DMS153 (cell line): ENCODE results near the gene B3GAT3.
"Not testable (repeated sequence)": the region's sequence is repeated elsewhere in the genome, so short reads cannot be mapped to it uniquely, and the experiment has no call there.

Source experiments
- DNase-seq: peaks from one replicate; lab custom pipeline; 2025; lab: John Stamatoyannopoulos, UW

Gene B3GAT3

GRCh38 chr11:62645946-62646824 is 24.4 kb upstream of the B3GAT3 start, which contains the start of gene GANAB:
TSS of gene GANAB (minus strand) at chr11:62646613. CDS start at chr11:62646599, 14 bp downstream.
- DNase-seq = peak; percentile 94

- DNase-seq = no peak
Measured at GRCh38 chr11:62645671-62645945, 23.8 kb upstream of the B3GAT3 start.

DNA sequence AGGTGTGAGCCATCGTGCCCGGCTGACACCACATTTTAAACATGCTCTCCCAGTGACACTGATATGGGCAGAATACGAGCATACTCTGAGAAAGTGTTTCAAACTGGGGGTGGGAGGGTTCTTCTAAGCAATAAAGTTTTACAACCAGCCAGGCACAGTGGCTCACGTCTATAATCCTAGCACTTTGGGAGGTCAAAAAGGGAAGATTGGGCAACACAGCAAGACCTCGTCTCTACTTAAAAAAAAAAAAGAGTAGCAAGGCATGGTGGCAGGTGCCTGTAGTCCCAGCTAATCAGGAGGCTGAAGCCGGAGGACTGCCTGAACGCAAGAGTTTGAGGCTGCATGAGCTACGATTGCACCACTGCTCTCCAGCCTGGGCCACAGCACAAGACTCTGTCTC is 22.4 kb upstream of the B3GAT3 start:
- no peak for DNase-seq

- no peak for DNase-seq
Measured at GRCh38 chr11:62632492-62632891, 10.7 kb upstream of the B3GAT3 start.

- DNase-seq = no peak
Measured at GRCh38 chr11:62627713-62628112, 5.9 kb upstream of the B3GAT3 start.

DNA sequence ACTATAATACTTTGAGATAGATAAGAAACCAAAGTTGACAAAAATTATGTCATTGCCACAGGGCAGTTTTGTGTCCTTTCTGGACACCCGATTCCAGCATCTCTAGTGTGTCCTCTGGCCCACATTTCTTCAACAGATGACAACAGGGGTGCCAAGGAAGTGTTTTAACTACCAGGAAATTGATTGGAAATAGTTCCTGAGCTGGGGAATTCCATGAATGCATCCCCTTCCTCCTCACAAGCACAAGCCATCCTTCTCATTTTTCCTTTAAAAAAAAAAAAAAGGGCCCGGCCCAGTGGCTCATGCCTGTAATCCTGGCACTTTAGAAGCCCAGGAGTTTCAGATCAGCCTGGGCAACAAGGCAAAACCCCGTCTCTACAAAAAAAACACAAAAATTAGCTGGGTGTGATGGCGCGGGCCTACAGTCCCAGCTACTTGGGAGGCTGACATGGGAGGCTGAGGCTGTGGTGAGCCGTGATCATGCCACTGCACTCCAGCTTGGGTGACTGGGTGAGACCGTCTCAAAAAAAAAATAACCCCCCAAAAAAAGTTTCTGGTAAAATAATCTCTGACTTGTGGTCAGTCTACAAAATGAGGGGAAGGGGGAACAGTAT is 797 bp upstream of the B3GAT3 start:
- DNase-seq = no peak

DNA sequence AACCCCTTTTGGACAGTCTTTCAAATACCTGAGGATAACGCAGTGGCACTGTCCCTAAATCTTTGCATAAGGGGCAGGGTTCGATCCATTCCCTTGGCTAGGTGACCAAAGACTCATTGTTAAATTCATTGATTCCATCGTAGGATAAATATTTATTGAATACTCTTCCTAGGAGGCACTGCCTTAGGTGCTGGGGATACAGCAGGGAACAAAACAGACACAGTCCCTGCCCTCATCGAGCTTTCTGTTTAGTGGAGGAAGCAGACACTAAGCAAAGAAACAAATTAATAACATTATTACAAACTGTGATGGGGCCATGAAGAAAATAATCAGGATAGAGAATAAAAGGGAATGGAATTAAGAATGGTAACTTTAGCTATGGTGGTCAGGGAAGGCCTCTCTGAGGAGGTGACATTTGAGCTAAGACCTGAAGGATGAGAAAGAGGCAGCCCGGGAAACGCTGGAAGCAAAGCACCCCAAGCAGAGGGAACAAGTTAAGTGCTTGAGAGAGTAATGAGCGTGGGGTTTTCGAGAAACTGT is 689 bp downstream of the B3GAT3 start:
- no peak for DNase-seq

DNA sequence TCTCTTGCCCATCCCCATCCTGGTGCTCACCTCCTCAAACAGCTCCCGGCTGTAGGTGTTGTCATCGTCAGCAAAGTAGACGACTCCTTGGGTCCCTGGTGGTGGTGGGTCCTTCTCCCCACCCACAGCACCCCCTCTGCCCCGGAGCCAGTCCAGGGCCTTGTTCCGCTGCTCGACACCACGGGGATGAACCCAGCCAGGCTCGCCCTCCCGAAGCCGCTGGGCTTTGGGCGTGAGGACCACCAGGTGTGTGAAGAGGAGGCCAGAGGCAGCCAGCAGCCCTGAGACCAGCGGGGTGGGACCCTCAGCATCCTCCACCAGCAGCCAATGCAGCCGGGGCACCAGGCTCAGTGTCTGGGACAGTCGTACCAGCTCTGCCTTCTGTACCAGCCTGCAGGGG is 4.8 kb downstream of the B3GAT3 start:
- DNase-seq = not testable (repeated sequence)

DNA sequence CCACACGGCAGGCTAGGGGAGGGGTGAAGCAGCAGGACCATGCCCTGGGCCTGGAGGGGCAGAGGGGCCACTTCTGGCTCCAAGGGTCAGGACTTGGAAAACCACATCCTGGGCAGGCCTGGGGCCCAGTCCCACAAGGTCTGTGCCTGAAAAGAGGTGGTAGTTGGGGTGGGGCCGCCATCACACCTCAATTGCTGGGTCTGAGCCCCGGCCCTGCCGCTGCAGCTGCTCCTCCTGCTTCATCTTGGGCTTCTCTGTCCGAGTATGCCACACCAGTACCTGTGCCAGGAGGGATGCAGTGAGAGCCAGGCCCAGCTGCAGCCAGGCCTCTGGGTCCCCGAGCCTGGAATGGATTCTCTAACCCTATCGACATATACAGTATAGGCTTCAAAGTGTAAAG is 6.3 kb downstream of the B3GAT3 start:
- no peak for DNase-seq

- no peak for DNase-seq
Measured at GRCh38 chr11:62614275-62614674, 7.5 kb downstream of the B3GAT3 start.

GRCh38 chr11:62613291-62613778 is 8.5 kb downstream of the B3GAT3 start:
- no peak for DNase-seq

- DNase-seq = peak; percentile 74
Measured at GRCh38 chr11:62612366-62613290, 9.2 kb downstream of the B3GAT3 start, which contains the start of the genes EML3 and ROM1. TSS of gene EML3 (minus strand) at chr11:62612775. CDS start at chr11:62612457, 318 bp downstream. TSS of gene ROM1 (plus strand) at chr11:62613257. CDS start at chr11:62613282, 25 bp downstream.

DNA sequence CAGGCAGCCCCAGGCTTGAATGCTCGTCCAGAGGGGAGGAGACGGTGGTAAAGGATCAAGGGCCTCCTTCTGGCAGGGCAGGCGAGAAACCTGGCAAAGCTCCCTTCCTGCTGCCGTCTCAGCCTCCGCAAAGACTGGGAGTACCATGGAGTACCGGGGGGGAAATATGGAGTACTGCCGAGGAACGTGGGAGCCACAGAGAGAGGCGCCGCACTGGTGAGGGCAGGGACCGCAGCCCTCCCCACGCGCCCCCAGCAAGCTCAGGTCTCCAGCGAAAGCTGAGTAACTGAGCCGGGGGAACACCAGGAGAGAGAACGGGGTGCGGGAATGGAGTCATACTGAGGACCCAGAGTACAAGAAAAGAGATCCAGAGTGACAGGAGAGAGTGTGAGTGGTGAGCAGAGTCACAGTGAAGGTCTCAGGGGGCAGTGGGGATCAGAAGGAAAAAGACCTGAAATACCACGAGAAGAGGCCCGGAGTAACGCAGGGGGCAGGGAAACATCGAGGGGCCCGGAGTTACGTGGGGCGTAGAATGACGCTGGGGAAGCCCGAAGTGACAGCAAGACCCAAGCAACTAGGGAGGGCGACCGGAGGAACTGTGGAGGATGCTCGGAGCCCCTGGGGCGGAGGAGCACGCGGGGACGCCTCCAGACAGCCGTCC is 10.0 kb downstream of the B3GAT3 start:
- DNase-seq = no peak

GRCh38 chr11:62610814-62611704 is 10.7 kb downstream of the B3GAT3 start:
- DNase-seq = no peak

GRCh38 chr11:62610403-62610802 is 11.4 kb downstream of the B3GAT3 start:
- no peak for DNase-seq

GRCh38 chr11:62608776-62609175 is 13.0 kb downstream of the B3GAT3 start:
- DNase-seq = no peak

DNA sequence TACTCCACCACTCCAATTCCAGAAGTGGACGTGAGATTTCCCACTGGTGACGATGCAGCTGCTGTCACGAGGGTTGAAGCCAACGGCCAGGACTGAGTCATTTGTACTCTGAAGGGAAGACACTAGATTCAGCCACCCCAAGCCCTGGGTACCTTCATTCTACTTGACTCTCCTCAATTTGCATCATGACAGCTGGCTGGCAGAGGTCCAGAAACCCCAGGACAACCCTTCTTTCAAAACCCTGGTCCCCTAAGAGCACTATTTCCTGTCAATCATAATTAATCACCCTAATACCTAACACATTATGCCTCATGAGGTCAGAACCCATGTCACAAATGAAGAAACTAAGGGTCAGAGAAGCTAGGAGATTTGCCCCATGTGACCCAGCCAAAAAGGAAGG is 14.1 kb downstream of the B3GAT3 start:
- no peak for DNase-seq

DNA sequence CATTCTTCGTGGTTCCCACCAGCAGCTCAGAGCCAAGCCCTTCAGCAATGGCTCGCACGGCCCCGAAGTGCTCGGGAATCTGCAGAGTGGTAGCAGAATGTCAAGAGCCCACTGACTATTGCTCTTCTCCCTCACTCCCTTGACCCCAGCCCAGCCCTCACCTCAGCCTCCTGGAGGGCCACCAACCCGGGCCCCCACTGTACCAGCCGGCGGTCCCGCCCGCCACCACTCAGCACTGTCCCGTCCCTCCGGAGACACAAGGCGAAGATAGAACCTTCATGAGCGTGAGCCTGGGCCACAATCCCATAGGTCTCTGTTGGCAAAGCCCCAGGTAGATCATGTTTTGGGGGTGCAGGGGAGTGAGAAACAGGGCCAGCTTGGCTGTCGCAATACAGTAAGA is 15.9 kb downstream of the B3GAT3 start:
- no peak for DNase-seq

- no peak for DNase-seq
Measured at GRCh38 chr11:62605467-62605866, 16.3 kb downstream of the B3GAT3 start.

- DNase-seq = peak; percentile 11
Measured at GRCh38 chr11:62604460-62605120, 17.2 kb downstream of the B3GAT3 start.
